HCT116 (cell line): Measurements from ENCODE around the gene IPO7. TPM values are rescaled to one million over a fixed set of nuclear protein-coding genes. Genes with fewer than 3 reads are reported as not detected.

ENCODE experiments used
- ATAC-seq: fragments of 200-7000 bp; cut with Tn5 transposase; 2 replicates; pipeline ENCODE4 v1.9.1; 2020; ENCODE audit warnings: mild to moderate bottlenecking, moderate library complexity
- BruUV-seq: library from RNA; stranded (reverse); fragments of 400-500 nt; replicated peaks from 2 replicates; lab custom pipeline; 2021; lab: Mats Ljungman, UMichigan
- CTCF ChIA-PET: fragments of 300-600 bp; sonication (Branson Sonifier 250); formaldehyde crosslinking; loops from one replicate; lab custom pipeline; 2021; ENCODE audit warnings: antibody characterized with exemption; lab: Charles Lee
- POLR2A ChIA-PET: fragments of 300-600, 350-600 bp; sonication (Branson Sonifier 250); formaldehyde crosslinking; loops from one replicate; lab custom pipeline; 2021; ENCODE audit warnings: antibody characterized with exemption; lab: Charles Lee
- RAD21 ChIA-PET, 2 experiments: fragments of 300-600 bp; sonication (Branson Sonifier 250); formaldehyde crosslinking; loops; one replicate each; lab custom pipeline; 2023; ENCODE audit warnings: low total read pairs in 2 of 2; ENCODE audit not compliant: uncharacterized antibody in 2 of 2, unreplicated experiment in 2 of 2, low non-redundant PET in 1 of 2; lab: Charles Lee
- DNase-seq: peaks from one replicate; pipeline ENCODE4 v3.0.0-alpha.2; 2010; ENCODE audit warnings: low read depth, low spot score
- H2AFZ ChIP-seq: fragments of 200-600 bp; shearing (Covaris generic), sonication (generic); 2 replicates; pipeline ENCODE4 v1.6.1; 2017; ENCODE audit warnings: low read depth, mixed run types, mixed read lengths, antibody characterized with exemption, low read length; ENCODE audit not compliant: poor library complexity, severe bottlenecking
- H3K27ac ChIP-seq: 2 replicates; pipeline ENCODE4 v1.5.1; 2012; ENCODE audit warnings: low read depth, low read length
- H3K27me3 ChIP-seq: fragments of 200-600 bp; sonication (generic); 2 replicates; pipeline ENCODE4 v1.6.1; 2016; ENCODE audit warnings: mixed run types, low read length, mixed read lengths; ENCODE audit not compliant: insufficient read depth
- H3K36me3 ChIP-seq, 2 experiments: fragments of 200-500 bp in 1 of 2; fragments of 200-600 bp in 1 of 2; sonication (Bioruptor generic) in 1 of 2; sonication (generic) in 1 of 2; 2 replicates each; pipeline versions ENCODE4 v1.5.1 to v1.6.1; 2014 to 2016; ENCODE audit warnings: low read length in 2 of 2, inconsistent platforms in 1 of 2, mixed read lengths in 1 of 2, mixed run types in 1 of 2; ENCODE audit not compliant: insufficient read depth in 2 of 2, control insufficient read depth in 1 of 2
- H3K4me1 ChIP-seq, 2 experiments: fragments of 200-600 bp in 1 of 2; sonication (generic) in 1 of 2; 2 replicates each; pipeline versions ENCODE4 v1.5.1 to v1.6.1; 2012 to 2017; ENCODE audit warnings: low read length in 2 of 2, inconsistent platforms in 1 of 2, mild to moderate bottlenecking in 1 of 2, mixed read lengths in 1 of 2, mixed run types in 1 of 2, moderate library complexity in 1 of 2; ENCODE audit not compliant: insufficient read depth in 2 of 2, control insufficient read depth in 1 of 2
- H3K4me2 ChIP-seq: fragments of 200-600 bp; sonication (generic); 2 replicates; pipeline ENCODE4 v1.6.1; 2017; ENCODE audit warnings: mixed run types, low read length, mixed read lengths
- H3K4me3 ChIP-seq, 2 experiments: fragments of 200-600 bp in 1 of 2; sonication (generic) in 1 of 2; replicated peaks in 1 of 2; 2 replicates each; pipeline ENCODE4 v1.5.1; 2011 to 2016; ENCODE audit warnings: low read length in 2 of 2, control low read depth in 1 of 2, low read depth in 1 of 2, mild to moderate bottlenecking in 1 of 2, mixed read lengths in 1 of 2, mixed run types in 1 of 2
- H3K79me2 ChIP-seq: fragments of 200-600 bp; sonication (generic); 2 replicates; pipeline ENCODE4 v1.6.1; 2017; ENCODE audit warnings: mild to moderate bottlenecking, mixed run types, low read length, moderate library complexity, mixed read lengths; ENCODE audit not compliant: insufficient read depth
- H3K9ac ChIP-seq: fragments of 200-600 bp; sonication (generic); 2 replicates; pipeline ENCODE4 v1.6.1; 2016; ENCODE audit warnings: low read length, mixed read lengths
- H3K9me2 ChIP-seq: fragments of 200-600 bp; sonication (generic), shearing (Covaris generic); 2 replicates; pipeline ENCODE4 v1.6.1; 2017; ENCODE audit warnings: mixed run types, mild to moderate bottlenecking, moderate library complexity; ENCODE audit not compliant: insufficient read depth
- H3K9me3 ChIP-seq, 2 experiments: fragments of 200-500 bp in 1 of 2; fragments of 200-600 bp in 1 of 2; sonication (Bioruptor generic) in 1 of 2; sonication (generic) in 1 of 2; 2 replicates each; pipeline ENCODE4 v1.6.1; 2014 to 2017; ENCODE audit warnings: low read length in 2 of 2, mixed read lengths in 2 of 2, inconsistent platforms in 1 of 2, low read depth in 1 of 2, mild to moderate bottlenecking in 1 of 2, mixed run types in 1 of 2, moderate library complexity in 1 of 2; ENCODE audit not compliant: control insufficient read depth in 1 of 2, insufficient read depth in 1 of 2
- H4K20me1 ChIP-seq: fragments of 200-600 bp; sonication (generic), shearing (Covaris generic); 2 replicates; pipeline ENCODE4 v1.6.1; 2017; ENCODE audit warnings: mixed run types, mild to moderate bottlenecking, moderate library complexity; ENCODE audit not compliant: insufficient read depth
- CBX3 ChIP-seq: IDR thresholded peaks from 2 replicates; pipeline ENCODE4 v1.6.1; 2012; ENCODE audit warnings: low read depth
- CEBPB ChIP-seq: IDR thresholded peaks from 2 replicates; pipeline ENCODE4 v1.6.1; 2012; ENCODE audit warnings: low read depth
- EGR1 ChIP-seq: IDR thresholded peaks from 2 replicates; pipeline ENCODE4 v1.6.1; 2012; ENCODE audit warnings: low read depth
- EZH2 ChIP-seq: fragments of 200-600 bp; sonication (generic); IDR thresholded peaks from 2 replicates; pipeline ENCODE4 v1.6.1; 2017; ENCODE audit warnings: antibody characterized with exemption, mixed run types
- EZH2phosphoT487 ChIP-seq: fragments of 200-600 bp; IDR thresholded peaks from 2 replicates; pipeline ENCODE4 v1.6.1; 2018; ENCODE audit warnings: antibody characterized with exemption, borderline replicate concordance
- POLR2AphosphoS5 ChIP-seq: IDR thresholded peaks from 2 replicates; pipeline ENCODE4 v1.6.1; 2011; ENCODE audit warnings: mild to moderate bottlenecking, low read depth, low read length, moderate library complexity
- RAD21 ChIP-seq: IDR thresholded peaks from 2 replicates; pipeline ENCODE4 v1.6.1; 2012; ENCODE audit warnings: low read depth, mild to moderate bottlenecking
- SP1 ChIP-seq: IDR thresholded peaks from 2 replicates; pipeline ENCODE4 v1.6.1; 2012; ENCODE audit warnings: low read depth
- TCF7L2 ChIP-seq: IDR thresholded peaks from 2 replicates; pipeline ENCODE4 v1.7.0; 2011; ENCODE audit warnings: borderline replicate concordance, inconsistent platforms; ENCODE audit not compliant: insufficient read depth, insufficient read length; ENCODE audit errors: extremely low read depth
- intact Hi-C: fragments of 100-400 bp; cut with micrococcal nuclease; formaldehyde crosslinking; loops from 2 replicates; pipeline ENCODE4 v1.10.0; 2022
- total RNA-seq: library from RNA; stranded (reverse); gene quantifications from one replicate; pipeline ENCODE4 v1.2.1, GENCODE V29; 2021; ENCODE audit not compliant: unreplicated experiment
- TF ChIP-seq, protein P1 (sequence below): IDR thresholded peaks from 2 replicates; pipeline ENCODE4 v1.6.1; 2012

The IPO7 gene
- total RNA-seq, 1 experiment from 2014 or later = 186 TPM

GRCh38 chr11:9385327-9385899 lies 961 bp downstream of the IPO7 start:
- Histone ChIP-seq H3K4me3 (peak overlapping the region; percentile 95 to 97), H4K20me1 (peaks cover 34% of the 10 kb centered on the region; the same call in 1 of the 2 replicates), H3K9ac (peak overlapping the region; percentile 89), H3K27me3 (no peaks in the 10 kb centered on the region), H2AFZ (no peak overlapping the region), H3K9me3 (no peaks in the 10 kb centered on the region), H3K4me2 (peak overlapping the region; percentile 92), H3K27ac (peak overlapping the region; percentile 96), H3K9me2 (no peaks in the 10 kb centered on the region), H3K36me3 (peaks cover 13 to 26% of the 10 kb centered on the region in 2 experiments; a peak in 3 of 4 replicates), H3K79me2 (peaks cover 63% of the 10 kb centered on the region)
- peak; percentile 45 for ATAC-seq
- RAD21 ChIA-PET = interaction anchor here in 1 of 2 experiments (0.9 kb wide), 1 partner anchor 69 kb away, joined by 3 read pairs; no protein-coding TSS in a partner anchor
- CTCF ChIA-PET = interaction anchor here (0.9 to 2.5 kb wide), 2 partner anchors 108 to 122 kb away, joined by 3 to 9 read pairs; no protein-coding TSS in a partner anchor
- POLR2A ChIA-PET = interaction anchor here (0.9 to 3.0 kb wide), 5 partner anchors 10 to 75 kb away, joined by 4 to 15 read pairs (median 10); partner anchors contain the start of gene ZNF143
- BruUV-seq = no TSS peak
- intact Hi-C loops = loop anchor here (2.0 kb wide), 2 partner anchors 21 to 71 kb away; partner anchors contain the start of gene TMEM41B
- TF ChIP-seq TCF7L2 (peak; percentile 5), POLR2AphosphoS5 (no peak), EGR1 (no peak), EZH2phosphoT487 (no peak), EZH2 (no peak)
- TF ChIP-seq, all 23 proteins: peak for 1
- peaks cover 10 to 44% of the 10 kb centered on the region in 2 experiments for H3K4me1 ChIP-seq
- no peak for DNase-seq

DNA sequence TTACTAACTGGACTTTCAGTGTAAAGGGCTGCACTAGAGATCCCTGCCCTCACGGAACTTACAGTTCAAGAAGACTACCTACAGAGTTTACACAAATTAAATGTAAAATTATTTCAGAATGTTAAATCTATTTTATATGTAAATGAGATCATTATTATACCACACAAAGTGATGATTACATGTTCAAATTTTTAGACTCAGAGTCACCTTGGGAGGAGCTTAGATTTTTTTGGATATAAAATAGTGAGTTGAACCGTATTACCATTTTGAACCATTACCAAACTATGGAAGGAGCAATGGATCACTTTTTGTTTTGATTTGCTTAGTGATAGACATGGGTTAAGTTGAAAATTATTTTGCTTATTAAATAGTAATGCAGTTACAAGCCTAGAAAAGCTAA lies 1.6 kb downstream of the IPO7 start:
- H3K4me3 ChIP-seq = peak overlapping the region; percentile 95 to 97
- peaks cover 35% of the 10 kb centered on the region; the same call in 1 of the 2 replicates for H4K20me1 ChIP-seq
- TF ChIP-seq POLR2AphosphoS5 (no peak), SP1 (no peak), CBX3 (no peak), CEBPB (no peak), RAD21 (no peak)
- TF ChIP-seq, protein P1, sequence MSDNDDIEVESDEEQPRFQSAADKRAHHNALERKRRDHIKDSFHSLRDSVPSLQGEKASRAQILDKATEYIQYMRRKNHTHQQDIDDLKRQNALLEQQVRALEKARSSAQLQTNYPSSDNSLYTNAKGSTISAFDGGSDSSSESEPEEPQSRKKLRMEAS = no peak
- TF ChIP-seq, all 23 proteins: peak for 0
- Histone ChIP-seq H3K9me2 (no peaks in the 10 kb centered on the region), H3K36me3 (peaks cover 13 to 26% of the 10 kb centered on the region in 2 experiments; a peak in 3 of 4 replicates), H3K4me2 (peak overlapping the region; percentile 92), H3K79me2 (peaks cover 70% of the 10 kb centered on the region), H3K9me3 (no peaks in the 10 kb centered on the region), H3K27me3 (no peaks in the 10 kb centered on the region), H3K9ac (peak overlapping the region; percentile 89; the same call in 1 of the 2 replicates), H3K27ac (peak overlapping the region; percentile 96; the same call in 1 of the 2 replicates), H2AFZ (no peak overlapping the region), H3K4me1 (peaks cover 10 to 38% of the 10 kb centered on the region in 2 experiments)
- TSS peak; percentile 55 for BruUV-seq
- ChIA-PET CTCF (interaction anchor here (2.5 kb wide), 1 partner anchor 121 kb away, joined by 9 read pairs; no protein-coding TSS in a partner anchor), POLR2A (interaction anchor here (1.3 to 3.0 kb wide), 5 partner anchors 9 to 75 kb away, joined by 3 to 15 read pairs (median 10); partner anchors contain the start of gene ZNF143), RAD21 (no interaction called here)
- intact Hi-C loops = no loop called here
- DNase-seq (no peak), ATAC-seq (no peak)
